OCI-LY3 (cell line): Measurements from ENCODE around the gene NELL2.

Source experiments
- EZH2phosphoT487 ChIP-seq: fragments of 200-600 bp; shearing (Covaris generic); IDR thresholded peaks from 2 replicates; pipeline ENCODE4 v1.6.1; 2018; ENCODE audit warnings: antibody characterized with exemption, mixed run types, low read depth
- TF ChIP-seq, protein P1 (sequence below): fragments of 200-600, 300-600 bp; sonication (generic); IDR thresholded peaks from 2 replicates; pipeline ENCODE4 v1.5.1; 2014; ENCODE audit warnings: antibody characterized with exemption, low read length, low read depth

DNA sequence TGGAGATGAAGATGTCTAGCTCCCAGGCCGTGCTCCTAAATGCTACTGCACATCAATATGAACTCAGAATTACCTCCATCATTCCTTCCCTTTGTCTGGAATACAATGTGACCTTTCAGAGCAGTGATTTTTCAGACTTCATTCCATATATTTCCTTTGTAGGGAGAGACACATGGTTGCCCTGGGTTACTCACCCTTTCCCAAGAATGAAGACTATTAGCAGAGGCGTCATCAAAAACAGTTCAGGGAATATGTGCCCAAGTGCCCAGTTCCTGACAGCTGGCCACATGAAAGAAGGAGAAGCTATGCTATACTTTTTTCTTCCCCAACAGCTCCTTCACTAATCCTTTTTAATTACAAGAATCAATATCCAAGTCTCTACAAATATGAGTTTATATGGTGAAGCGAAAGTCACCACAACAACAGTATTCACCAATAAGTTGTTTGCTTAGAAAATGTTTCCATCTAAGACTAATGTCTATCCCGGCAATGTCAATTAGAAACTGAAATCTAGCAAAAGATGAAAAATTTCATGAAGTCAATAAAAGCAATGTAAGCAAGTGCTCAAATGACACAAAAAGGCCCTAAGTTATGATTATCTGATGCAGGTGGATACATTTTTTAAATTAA is 17.8 kb downstream of the NELL2 start:
- TF ChIP-seq, protein P1, sequence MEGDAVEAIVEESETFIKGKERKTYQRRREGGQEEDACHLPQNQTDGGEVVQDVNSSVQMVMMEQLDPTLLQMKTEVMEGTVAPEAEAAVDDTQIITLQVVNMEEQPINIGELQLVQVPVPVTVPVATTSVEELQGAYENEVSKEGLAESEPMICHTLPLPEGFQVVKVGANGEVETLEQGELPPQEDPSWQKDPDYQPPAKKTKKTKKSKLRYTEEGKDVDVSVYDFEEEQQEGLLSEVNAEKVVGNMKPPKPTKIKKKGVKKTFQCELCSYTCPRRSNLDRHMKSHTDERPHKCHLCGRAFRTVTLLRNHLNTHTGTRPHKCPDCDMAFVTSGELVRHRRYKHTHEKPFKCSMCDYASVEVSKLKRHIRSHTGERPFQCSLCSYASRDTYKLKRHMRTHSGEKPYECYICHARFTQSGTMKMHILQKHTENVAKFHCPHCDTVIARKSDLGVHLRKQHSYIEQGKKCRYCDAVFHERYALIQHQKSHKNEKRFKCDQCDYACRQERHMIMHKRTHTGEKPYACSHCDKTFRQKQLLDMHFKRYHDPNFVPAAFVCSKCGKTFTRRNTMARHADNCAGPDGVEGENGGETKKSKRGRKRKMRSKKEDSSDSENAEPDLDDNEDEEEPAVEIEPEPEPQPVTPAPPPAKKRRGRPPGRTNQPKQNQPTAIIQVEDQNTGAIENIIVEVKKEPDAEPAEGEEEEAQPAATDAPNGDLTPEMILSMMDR, result no peak
- no peak for TF ChIP-seq EZH2phosphoT487
